ENCODE measurements around the gene MRO.
"Not testable (repeated sequence)": the region's sequence is repeated elsewhere in the genome, so short reads cannot be mapped to it uniquely, and the experiment has no call there.

MRO gene

GRCh38 chr18:50791599-50792438, 28.0 kb downstream of the MRO start:
- DNase-seq (ENCODE audit: low spot score): no peak

GRCh38 chr18:50790948-50791347, 28.9 kb downstream of the MRO start:
- no peak for DNase-seq (ENCODE audit: low spot score)

DNA sequence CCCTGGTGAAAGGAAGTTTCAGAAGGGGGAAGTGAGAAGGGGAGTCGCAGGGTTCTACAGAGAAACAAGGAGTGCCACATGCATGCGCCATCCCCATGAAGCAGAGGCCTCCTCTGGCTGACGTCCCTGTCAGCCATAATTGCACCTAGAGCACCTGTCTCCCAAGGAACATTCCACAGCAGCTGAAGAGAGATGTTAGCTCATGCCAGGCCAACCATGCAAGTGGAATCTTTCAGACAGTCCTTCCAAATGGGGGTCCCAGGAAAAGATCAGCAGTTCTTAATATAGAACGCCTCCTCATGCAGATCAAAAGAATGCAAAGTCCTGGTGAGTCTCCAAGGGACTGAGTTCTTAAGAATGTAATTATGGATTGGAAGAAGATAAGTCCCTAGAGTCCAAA, 29.6 kb downstream of the MRO start:
- no peak for DNase-seq (ENCODE audit: low spot score)

DNA sequence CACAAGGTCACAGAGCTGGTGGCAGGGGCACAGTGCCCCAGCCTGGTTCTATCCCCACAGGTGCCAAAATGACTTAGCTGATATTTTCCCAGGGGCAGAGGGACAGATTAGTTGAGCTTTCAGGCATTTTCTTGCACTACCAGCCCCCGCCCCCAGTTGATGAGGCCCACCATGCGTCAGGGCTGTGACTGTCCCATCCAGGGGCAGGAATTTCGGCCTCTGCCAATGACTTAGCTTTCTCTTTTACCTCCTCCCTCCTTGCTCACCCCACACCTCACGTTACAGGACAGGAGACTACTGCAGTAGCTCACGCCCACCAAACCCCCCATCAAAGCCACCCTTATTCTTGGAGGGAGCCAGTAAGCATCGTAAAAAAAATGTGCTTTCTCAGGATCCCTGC, 31.5 kb downstream of the MRO start:
- no peak for DNase-seq (ENCODE audit: low spot score)

GRCh38 chr18:50786864-50787263, 33.0 kb downstream of the MRO start:
- DNase-seq (ENCODE audit: low spot score): no peak

DNA sequence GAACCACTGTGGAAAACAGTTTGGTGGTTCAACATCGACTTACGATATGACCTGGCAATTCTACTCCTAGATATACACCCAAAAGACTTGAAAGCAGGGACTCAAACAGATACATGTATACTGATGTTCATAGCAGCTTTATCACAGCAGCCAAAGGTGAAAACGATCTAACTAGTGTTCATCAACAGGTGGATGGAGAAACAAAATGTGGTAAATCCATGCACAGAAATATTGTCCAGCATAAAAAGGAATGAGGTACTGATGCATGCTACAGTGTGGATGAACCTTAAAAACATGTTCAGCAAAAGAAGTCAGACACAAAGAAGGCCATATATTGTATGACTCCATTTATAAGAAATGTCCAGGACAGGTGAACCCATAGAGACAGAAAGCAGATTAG, 36.3 kb downstream of the MRO start:
- DNase-seq (ENCODE audit: low spot score): no peak

- not testable (repeated sequence) for DNase-seq (ENCODE audit: low spot score)
Observed at GRCh38 chr18:50779021-50779420, 40.8 kb downstream of the MRO start.

GRCh38 chr18:50776383-50776782, 43.4 kb downstream of the MRO start:
- DNase-seq (ENCODE audit: low spot score): no peak

GRCh38 chr18:50775726-50776125, 44.1 kb downstream of the MRO start:
- no peak for DNase-seq (ENCODE audit: low spot score)

- no peak for DNase-seq (ENCODE audit: low spot score)
Observed at GRCh38 chr18:50775207-50775606, 44.6 kb downstream of the MRO start.

DNA sequence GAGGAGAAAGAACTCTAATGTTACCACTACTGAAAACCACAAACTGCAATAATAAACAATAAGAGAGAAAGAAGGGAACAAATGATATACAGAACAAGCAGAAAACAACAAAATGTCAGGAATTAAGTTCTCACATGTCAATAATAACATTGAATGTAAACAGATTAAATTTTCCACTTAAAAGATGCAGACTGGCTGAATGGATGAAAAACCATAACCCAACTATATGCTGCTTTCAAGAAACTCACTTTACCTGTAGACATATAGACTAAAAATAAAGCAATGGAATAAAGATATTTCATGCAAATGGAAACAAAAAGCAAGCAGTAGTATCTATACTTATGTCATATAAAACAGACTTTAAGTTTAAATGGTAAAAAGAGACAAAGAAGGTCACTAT, 50.4 kb downstream of the MRO start:
- DNase-seq (ENCODE audit: low spot score): no peak

- DNase-seq (ENCODE audit: low spot score): no peak
Observed at GRCh38 chr18:50757358-50757757, 62.5 kb downstream of the MRO start.

GRCh38 chr18:50754297-50754696, 65.5 kb downstream of the MRO start:
- no peak for DNase-seq (ENCODE audit: low spot score)

DNA sequence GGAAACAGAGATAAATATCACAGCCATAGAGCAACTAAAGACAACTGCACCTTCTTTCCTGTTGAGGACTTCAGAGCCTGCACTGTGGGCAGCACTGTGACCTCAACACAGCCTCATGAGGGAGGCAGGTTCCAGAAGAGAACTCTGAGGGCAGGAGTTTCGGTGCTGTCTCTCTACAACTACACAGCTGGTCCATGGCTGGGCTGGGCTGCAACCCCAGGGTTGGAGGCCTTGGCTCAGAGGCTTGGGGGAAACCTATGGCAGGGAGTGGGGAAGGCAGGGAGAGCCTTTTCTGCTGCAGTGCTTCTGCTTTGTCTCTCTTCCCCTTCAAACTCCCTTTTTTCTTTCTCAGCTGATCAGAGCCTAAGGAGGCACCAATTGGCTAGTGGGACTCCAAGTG, 66.5 kb downstream of the MRO start:
- DNase-seq (ENCODE audit: low spot score): no peak

DNA sequence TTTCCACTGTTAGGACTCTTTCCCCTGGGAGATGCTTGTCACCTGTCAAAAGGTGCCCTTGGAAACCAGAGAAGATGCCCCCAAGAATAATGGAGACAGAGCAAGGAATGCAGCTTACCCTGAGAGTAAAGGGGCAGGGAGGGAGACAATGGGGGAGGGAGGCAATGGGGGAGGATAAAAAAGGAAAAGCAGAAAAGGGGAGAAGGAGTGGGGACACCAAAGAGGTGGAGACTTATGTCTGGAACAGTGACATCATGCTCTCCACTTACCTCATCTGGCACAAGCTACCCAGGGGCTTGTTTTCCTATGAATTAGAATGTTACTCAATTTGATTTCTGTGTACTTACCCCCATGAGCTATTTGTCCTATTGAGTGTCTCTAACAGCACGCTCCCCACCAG, 67.9 kb downstream of the MRO start:
- no peak for DNase-seq (ENCODE audit: low spot score)

GRCh38 chr18:50751490-50751889, 68.3 kb downstream of the MRO start:
- no peak for DNase-seq (ENCODE audit: low spot score)

GRCh38 chr18:50750546-50750945, 69.3 kb downstream of the MRO start:
- DNase-seq (ENCODE audit: low spot score): no peak

- DNase-seq (ENCODE audit: low spot score): no peak
Observed at GRCh38 chr18:50749945-50750344, 69.9 kb downstream of the MRO start.

- no peak for DNase-seq (ENCODE audit: low spot score)
Observed at GRCh38 chr18:50749421-50749820, 70.4 kb downstream of the MRO start.

DNA sequence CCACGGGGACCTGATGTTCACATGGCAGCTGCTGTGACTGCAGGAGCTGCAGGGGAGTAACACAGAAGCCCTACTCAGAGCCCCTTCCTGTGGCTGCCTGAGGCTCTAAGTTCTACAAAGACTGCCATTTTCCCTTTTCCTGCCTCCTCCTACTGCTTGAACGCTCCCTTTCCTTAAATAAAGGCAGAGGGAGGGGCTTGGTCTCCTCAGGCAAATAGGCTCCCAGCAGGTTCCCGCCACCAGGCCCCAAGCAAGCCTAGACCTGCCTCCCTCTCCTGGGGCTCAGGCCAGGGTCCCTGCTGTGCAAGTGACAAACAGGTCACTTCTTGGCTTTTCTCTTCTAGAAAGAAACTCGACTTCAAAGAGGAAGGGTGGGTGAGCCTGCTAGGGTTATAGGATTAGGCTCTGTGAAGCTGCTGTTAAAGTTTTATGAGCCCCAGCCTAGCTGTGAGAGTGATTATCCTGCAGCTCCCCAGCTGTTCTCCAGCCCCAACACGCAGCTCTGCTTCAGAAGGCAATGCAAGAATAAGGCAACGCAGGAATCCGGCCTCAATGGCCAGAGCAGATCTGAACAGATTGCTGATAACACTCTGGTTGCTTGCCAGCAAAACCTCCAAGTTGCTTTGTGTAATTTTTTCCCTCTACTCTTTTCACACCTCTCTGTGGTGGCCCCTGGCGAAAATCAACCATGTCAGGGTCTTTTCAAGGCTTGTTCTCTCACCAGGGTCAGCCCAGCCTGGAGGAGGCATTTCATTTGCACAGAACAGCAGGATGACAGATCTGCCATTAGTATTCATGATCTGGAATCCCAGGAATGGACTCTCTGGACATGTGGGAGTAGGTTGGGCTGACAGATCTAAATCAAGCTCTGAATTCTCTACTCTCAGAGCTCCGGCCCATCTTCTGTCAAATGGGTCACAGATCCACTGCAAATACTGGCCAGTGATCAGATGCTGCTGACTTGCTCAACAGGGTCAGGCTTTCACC, 71.3 kb downstream of the MRO start:
- DNase-seq (ENCODE audit: low spot score): no peak

DNA sequence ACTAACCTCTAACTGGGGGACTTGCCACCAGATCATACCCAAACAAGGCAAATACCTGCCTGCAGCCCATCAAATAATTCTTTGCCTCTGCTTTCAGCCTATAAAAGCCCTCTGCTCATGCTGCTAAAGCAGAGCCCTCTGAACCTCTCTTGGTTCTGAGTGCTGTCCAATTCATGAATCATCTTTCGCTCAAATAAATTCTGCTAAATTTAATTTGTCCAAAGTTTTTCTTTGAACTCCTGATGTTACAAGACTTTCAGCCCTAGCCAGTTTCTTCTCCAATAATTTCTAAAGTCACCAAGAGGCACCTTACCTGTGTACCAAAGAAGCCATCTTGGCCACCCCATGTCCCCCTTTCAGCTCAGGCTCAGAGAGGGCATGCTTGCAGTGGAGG, 72.0 kb downstream of the MRO start:
- DNase-seq (ENCODE audit: low spot score): no peak

DNA sequence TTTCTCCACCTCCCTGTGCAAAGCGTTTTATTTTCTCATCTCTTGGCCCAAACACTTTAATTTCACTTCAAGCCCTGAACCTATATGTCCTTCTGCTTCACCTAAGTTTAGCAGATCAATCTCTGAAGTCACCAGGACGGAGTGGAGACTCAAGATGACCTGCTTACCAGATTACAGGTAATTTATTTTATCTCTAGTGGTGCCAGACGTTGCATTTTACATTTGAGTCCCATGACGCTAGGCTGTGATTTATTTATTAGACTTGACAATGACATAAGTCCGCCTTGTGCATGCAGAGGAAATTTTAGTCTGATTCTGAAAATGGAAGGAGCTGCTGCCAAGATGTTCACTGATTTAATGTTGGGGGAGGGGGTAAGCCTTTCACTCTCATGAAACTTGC, 73.9 kb downstream of the MRO start:
- DNase-seq (ENCODE audit: low spot score): no peak

Data from pons (tissue), 1 donor.